Natural killer cell (primary cell): ENCODE measurements around the gene OR10H5. TPM values are rescaled to one million over a fixed set of nuclear protein-coding genes. Genes with fewer than 3 reads are reported as not detected.
"Not testable (repeated sequence)": the region's sequence is repeated elsewhere in the genome, so short reads cannot be mapped to it uniquely, and the experiment has no call there.

Experiments
- ATAC-seq, 3 donors: fragments of 150-1000 bp in 2 of 3; fragments of 200-7000 bp in 1 of 3; cut with Tn5 transposase; 1 replicate in 1 of 3; 2 replicates in 2 of 3; pipeline ENCODE4 v1.10.0; 2021; ENCODE audit warnings: mild to moderate bottlenecking in 2 of 3, moderate library complexity in 2 of 3
- DNase-seq, 2 donors: peaks; one replicate each; pipeline versions ENCODE4 v3.0.0 to v3.0.0-alpha.2; 2013 to 2021; ENCODE audit warnings: mixed read lengths in 1 of 2
- H3K27ac ChIP-seq: one replicate; pipeline ENCODE4 v1.5.1; 2013; ENCODE audit warnings: mild to moderate bottlenecking, low read length
- H3K27me3 ChIP-seq: one replicate; pipeline ENCODE4 v1.6.1; 2013; ENCODE audit warnings: low read length; ENCODE audit not compliant: control insufficient read depth, insufficient read depth
- H3K36me3 ChIP-seq: one replicate; pipeline ENCODE4 v1.6.1; 2013; ENCODE audit warnings: low read length; ENCODE audit not compliant: control insufficient read depth, insufficient read depth
- H3K4me1 ChIP-seq: one replicate; pipeline ENCODE4 v1.6.1; 2013; ENCODE audit warnings: low read length; ENCODE audit not compliant: control insufficient read depth, insufficient read depth
- H3K4me3 ChIP-seq: one replicate; pipeline ENCODE4 v1.5.1; 2013; ENCODE audit warnings: low read length
- H3K9me3 ChIP-seq: one replicate; pipeline ENCODE4 v1.6.1; 2013; ENCODE audit warnings: low read length; ENCODE audit not compliant: control insufficient read depth, insufficient read depth
- H3K27ac Mint-ChIP-seq, 2 donors: one replicate each; pipeline ENCODE4 v1.8.0; 2022; ENCODE audit warnings: mild to moderate bottlenecking in 2 of 2, mixed read lengths in 2 of 2, moderate library complexity in 1 of 2
- H3K27me3 Mint-ChIP-seq, 2 donors: one replicate each; pipeline ENCODE4 v1.8.0; 2022; ENCODE audit warnings: low read depth in 2 of 2, mixed read lengths in 2 of 2
- H3K36me3 Mint-ChIP-seq: one replicate; pipeline ENCODE4 v1.8.0; 2022; ENCODE audit warnings: mixed read lengths
- H3K4me1 Mint-ChIP-seq, 2 donors: one replicate each; pipeline ENCODE4 v1.8.0; 2022; ENCODE audit warnings: mixed read lengths in 2 of 2
- H3K4me3 Mint-ChIP-seq: one replicate; pipeline ENCODE4 v1.8.0; 2022; ENCODE audit warnings: mild to moderate bottlenecking, moderate library complexity, mixed read lengths
- H3K9me3 Mint-ChIP-seq, 2 donors: one replicate each; pipeline ENCODE4 v1.8.0; 2022; ENCODE audit warnings: mixed read lengths in 2 of 2
- WGBS: methylation state at CpG from one replicate; pipeline ENCODE4 v1.1.7; 2013; ENCODE audit warnings: missing lambda C conversion rate; ENCODE audit not compliant: insufficient coverage; 5-methylcytosine and 5-hydroxymethylcytosine counted together
- intact Hi-C: fragments of 100-400 bp; cut with micrococcal nuclease; formaldehyde crosslinking; loops from one replicate; pipeline ENCODE4 v1.14.2; 2022
- total RNA-seq, 4 donors: library from RNA; stranded (reverse); fragments of 120-200 nt in 1 of 4; gene quantifications; one replicate each; pipeline versions ENCODE4 v1.2.3 to v1.2.4, GENCODE V29; 2013 to 2022
- TF ChIP-seq, protein P1 (sequence below): fragments of 200-600 bp; IDR thresholded peaks from one replicate; pipeline ENCODE4 v1.8.0; 2022; ENCODE audit warnings: antibody characterized with exemption

OR10H5 gene
- total RNA-seq, 3 donors from 2014 or later (not counting 1 experiment from before 2014, with no cell fraction given): not detected

DNA sequence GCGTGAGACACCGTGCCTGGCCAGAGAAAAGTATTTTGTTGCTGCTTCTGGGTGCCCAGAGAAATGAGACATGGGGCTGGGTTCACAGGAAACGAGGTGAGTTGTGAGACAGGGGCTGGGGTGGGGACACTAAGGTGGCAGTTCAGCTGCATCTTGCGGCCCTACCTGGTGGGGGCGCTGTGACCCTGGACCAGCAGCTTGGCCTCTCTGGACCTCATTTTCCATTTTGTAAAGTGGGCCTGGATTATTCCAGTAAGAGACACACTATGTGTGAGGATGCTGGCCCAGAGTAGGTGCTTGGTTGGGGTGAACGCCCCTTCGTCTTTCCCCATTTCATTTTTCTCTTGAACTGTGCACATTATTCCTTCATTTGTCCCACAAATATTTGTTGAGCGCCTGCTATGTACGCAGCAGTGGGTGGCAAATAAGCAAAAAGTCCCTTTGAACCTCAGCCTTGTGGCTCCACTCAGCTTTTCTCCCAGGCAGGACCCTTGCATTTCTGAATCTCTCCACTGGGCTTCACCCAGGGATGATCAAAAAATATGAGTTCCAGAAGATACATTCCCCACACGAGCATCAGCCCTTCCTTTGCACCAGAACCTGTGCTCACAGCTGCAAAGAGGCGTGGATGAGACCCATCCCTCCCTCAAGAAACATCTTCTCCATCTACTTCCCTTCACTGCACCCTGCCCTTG, 54.6 kb downstream of the OR10H5 start:
- no peak overlapping the region for H3K4me3 Mint-ChIP-seq
- Histone ChIP-seq H3K9me3 (no peaks in the 10 kb centered on the region), H3K27ac (no peak overlapping the region), H3K27me3 (no peaks in the 10 kb centered on the region), H3K4me1 (peaks cover 30% of the 10 kb centered on the region), H3K36me3 (no peaks in the 10 kb centered on the region), H3K4me3 (no peak overlapping the region)
- no peaks in the 10 kb centered on the region for H3K36me3 Mint-ChIP-seq
- no peak for ATAC-seq
- DNase-seq: peak in 1 of 2 donors; percentile 26
- WGBS: 67% methylated on average over 11 of the region's 11 CpGs
- no peaks in the 10 kb centered on the region for H3K9me3 Mint-ChIP-seq
- TF ChIP-seq, protein P1, sequence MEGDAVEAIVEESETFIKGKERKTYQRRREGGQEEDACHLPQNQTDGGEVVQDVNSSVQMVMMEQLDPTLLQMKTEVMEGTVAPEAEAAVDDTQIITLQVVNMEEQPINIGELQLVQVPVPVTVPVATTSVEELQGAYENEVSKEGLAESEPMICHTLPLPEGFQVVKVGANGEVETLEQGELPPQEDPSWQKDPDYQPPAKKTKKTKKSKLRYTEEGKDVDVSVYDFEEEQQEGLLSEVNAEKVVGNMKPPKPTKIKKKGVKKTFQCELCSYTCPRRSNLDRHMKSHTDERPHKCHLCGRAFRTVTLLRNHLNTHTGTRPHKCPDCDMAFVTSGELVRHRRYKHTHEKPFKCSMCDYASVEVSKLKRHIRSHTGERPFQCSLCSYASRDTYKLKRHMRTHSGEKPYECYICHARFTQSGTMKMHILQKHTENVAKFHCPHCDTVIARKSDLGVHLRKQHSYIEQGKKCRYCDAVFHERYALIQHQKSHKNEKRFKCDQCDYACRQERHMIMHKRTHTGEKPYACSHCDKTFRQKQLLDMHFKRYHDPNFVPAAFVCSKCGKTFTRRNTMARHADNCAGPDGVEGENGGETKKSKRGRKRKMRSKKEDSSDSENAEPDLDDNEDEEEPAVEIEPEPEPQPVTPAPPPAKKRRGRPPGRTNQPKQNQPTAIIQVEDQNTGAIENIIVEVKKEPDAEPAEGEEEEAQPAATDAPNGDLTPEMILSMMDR: peak; percentile 11
- H3K27me3 Mint-ChIP-seq: no peaks in the 10 kb centered on the region
- H3K27ac Mint-ChIP-seq: no peak overlapping the region
- intact Hi-C loops: no loop called here
- H3K4me1 Mint-ChIP-seq: peaks cover 30 to 39% of the 10 kb centered on the region in 2 donors

DNA sequence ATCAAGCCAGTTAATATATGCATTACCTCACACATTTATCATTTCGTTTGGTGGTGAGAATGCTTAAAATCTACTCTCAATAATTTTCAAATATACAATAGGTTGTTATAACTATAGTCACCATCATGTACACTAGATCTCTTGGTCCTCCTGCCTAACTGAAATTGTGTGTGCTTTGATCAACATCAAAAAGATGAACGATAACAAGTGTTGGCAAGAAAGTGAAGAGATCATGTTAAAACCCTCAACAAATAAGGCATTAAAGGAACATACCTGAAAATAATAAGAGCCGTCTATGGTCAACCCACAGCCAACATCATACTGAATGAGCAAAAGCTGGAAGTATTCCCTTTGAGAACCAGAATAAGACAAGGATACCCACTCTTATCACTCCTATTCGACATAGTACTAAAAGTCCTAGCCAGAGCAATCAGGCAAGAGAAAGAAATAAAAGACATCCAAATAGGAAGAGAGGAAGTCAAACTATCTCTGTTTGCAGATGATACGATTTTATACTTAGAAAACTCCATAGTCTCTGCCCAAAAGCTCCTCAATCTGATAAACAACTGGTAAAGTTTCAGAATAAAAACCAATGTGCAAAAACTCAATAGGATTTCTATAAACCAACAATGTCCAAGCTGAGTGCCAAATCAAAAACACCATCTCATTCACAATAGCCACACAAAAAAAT, 55.9 kb downstream of the OR10H5 start:
- TF ChIP-seq, protein P1: no peak
- Histone ChIP-seq H3K4me3 (no peak overlapping the region), H3K36me3 (no peaks in the 10 kb centered on the region), H3K4me1 (peaks cover 26% of the 10 kb centered on the region), H3K9me3 (no peaks in the 10 kb centered on the region), H3K27ac (no peak overlapping the region), H3K27me3 (no peaks in the 10 kb centered on the region)
- H3K27ac Mint-ChIP-seq: peak overlapping the region; percentile 61 to 68
- DNase-seq (peak in 1 of 2 donors; percentile 36), ATAC-seq (no peak)
- intact Hi-C loops: no loop called here
- H3K4me3 Mint-ChIP-seq: peak overlapping the region; percentile 63
- 15% methylated on average over 3 of the region's 5 CpGs for WGBS
- peaks cover 23 to 32% of the 10 kb centered on the region in 2 donors for H3K4me1 Mint-ChIP-seq
- no peaks in the 10 kb centered on the region for H3K9me3 Mint-ChIP-seq
- H3K36me3 Mint-ChIP-seq: no peaks in the 10 kb centered on the region
- H3K27me3 Mint-ChIP-seq: no peaks in the 10 kb centered on the region

GRCh38 chr19:15843894-15844222, 56.4 kb downstream of the OR10H5 start:
- H3K9me3 ChIP-seq, H3K27me3 Mint-ChIP-seq, intact Hi-C loops, H3K36me3 ChIP-seq, H3K9me3 Mint-ChIP-seq, H3K36me3 Mint-ChIP-seq, H3K27ac ChIP-seq, H3K27me3 ChIP-seq, DNase-seq, ATAC-seq, H3K4me3 ChIP-seq: not testable (repeated sequence)
- peaks cover 23 to 32% of the 10 kb centered on the region in 2 donors for H3K4me1 Mint-ChIP-seq
- 55% methylated on average over 8 of the region's 8 CpGs for WGBS
- H3K4me1 ChIP-seq: peaks cover 26% of the 10 kb centered on the region
- H3K4me3 Mint-ChIP-seq: peak overlapping the region; percentile 63
- H3K27ac Mint-ChIP-seq: peak overlapping the region; percentile 61 to 68

DNA sequence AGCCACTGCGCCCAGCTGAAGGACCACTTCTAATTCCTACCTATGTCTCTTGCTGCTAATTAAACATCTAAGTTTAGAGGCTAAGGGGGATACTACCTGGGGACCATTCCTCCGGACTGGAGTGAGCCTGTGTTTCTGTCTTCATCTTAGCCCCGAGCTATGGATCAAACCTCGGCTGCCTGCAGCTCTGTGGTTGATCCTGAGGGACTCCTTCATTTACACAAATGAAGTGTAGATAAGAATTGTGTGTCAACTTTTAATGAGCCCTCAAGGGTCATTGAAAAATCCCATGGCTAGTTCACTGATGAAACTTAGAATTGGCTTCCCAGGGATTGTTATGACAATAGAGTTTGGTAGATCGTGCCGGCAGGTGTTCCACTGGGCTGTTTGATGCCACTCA, 59.5 kb downstream of the OR10H5 start:
- Mint-ChIP-seq H3K27ac (no peak overlapping the region), H3K27me3 (no peaks in the 10 kb centered on the region), H3K4me3 (no peak overlapping the region), H3K36me3 (no peaks in the 10 kb centered on the region), H3K9me3 (no peaks in the 10 kb centered on the region), H3K4me1 (peaks cover 23 to 30% of the 10 kb centered on the region in 2 donors)
- TF ChIP-seq, protein P1: no peak
- Histone ChIP-seq H3K36me3 (no peaks in the 10 kb centered on the region), H3K4me3 (no peak overlapping the region), H3K27ac (no peak overlapping the region), H3K4me1 (peaks cover 24% of the 10 kb centered on the region), H3K27me3 (no peaks in the 10 kb centered on the region), H3K9me3 (no peaks in the 10 kb centered on the region)
- ATAC-seq (no peak), DNase-seq (no peak)
- intact Hi-C loops: no loop called here
- 98% methylated on average over 6 of the region's 6 CpGs for WGBS
